LoVo (cell line): ENCODE data around the gene NRXN3.
A peak's percentile ranks its signal among the peaks of the same experiment; 100 is the strongest.
"Not testable (repeated sequence)": the region's sequence is repeated elsewhere in the genome, so short reads cannot be mapped to it uniquely, and the experiment has no call there.

Experiments used
- DNase-seq: peaks from one replicate; pipeline ENCODE4 v3.0.0-alpha.2; 2016; ENCODE audit warnings: low spot score

Gene NRXN3

DNA sequence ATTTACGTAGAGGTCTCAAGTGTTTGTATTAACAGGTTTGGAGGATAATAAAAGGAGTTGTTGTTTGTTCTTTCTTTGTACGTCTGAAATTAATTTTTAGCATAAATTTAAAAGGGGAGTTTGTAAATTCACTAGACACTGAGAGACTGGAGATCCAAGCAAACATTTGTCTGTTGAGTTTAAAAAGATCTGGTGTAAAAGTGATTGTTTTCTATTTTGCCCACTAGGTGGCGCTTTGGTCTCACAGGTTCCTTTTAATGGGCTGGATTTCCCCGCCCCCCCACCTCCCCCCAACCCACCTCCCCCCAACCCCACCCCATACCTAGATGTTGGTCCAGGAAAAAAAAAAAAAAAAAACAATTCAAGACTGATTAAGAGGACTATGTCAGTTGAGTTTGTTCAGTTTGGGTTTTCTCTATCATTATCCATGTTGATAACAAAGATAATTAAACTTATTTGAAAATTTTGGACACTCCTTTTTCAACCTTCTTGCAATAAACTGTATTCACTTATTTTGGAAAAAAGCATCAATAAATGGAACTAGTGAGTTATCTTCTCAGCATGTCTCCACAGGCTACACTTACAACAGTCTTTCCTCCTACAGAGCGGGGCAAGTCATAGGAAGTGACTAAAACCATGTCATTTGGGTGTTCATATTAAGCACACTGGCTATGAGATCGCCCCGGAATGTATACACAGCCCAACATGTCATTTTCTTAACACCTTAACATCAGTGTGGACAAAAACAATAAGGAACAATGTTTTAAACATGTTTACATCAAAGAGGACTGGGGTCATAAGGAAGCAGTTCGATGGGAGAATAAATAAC, 841.1 kb downstream of the NRXN3 start:
- peak; percentile 38 for DNase-seq

DNA sequence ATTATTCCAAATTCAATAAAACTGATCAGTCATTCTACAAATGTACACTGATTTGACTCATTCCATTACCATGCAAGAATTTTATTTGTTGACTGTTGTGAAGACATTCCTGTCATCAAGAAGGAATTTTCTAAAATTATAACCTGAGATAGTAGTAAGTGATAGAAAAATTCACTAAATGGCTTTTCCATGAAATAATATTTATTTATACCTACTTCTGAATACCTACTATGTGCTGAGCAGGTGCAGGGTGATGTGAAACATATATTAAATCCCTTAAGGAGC, 841.7 kb downstream of the NRXN3 start:
- no peak for DNase-seq

DNA sequence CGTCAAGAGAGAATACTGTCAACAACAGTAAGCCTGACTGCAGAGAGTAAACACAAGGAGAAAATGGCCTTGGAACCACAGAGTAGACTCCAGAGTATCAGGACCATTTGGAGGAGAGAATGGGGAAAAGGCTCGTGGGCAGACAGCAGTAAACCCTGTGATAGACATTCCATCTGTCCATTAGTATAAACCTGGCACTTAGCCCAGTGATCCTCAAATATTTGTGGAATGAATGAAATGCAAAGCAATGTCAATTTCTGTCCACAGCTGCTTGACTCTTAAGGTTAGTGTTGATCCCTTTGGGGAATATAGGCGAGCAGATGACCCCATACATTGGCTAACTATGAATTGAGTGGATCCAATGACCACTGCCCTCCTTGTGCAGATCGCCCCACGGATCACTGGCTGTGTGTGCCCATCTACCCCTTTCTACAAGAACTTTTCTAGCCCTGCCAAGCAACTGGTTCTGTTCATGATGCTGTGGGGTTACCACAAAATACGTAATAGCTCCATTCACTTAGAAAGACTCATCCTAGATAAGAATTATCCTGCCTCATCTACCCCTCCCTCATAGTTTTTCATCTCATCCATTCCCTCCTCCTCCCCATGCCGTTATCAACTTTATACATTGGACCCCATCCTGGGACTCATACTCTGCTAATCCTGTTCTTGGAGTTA, 846.8 kb downstream of the NRXN3 start:
- peak; percentile 19 for DNase-seq

DNA sequence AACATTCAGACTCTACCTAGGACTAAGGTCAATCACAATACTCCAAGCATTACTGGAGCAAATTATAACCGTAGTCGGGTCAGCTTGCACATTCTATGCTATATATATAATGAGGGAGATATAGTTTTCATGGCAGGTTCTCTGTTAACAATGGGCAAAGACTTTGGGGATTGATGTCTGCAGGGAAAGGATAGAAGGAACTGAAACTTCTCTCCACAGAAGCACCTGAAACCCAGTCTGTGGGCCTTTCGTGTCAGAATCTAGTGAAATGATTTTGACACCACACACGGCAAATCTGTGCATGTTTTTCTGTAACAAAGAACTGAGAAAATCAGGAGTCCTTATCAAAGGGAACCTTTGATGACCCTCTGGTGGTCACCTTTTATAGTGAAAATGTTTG, 847.4 kb downstream of the NRXN3 start:
- DNase-seq = no peak

DNA sequence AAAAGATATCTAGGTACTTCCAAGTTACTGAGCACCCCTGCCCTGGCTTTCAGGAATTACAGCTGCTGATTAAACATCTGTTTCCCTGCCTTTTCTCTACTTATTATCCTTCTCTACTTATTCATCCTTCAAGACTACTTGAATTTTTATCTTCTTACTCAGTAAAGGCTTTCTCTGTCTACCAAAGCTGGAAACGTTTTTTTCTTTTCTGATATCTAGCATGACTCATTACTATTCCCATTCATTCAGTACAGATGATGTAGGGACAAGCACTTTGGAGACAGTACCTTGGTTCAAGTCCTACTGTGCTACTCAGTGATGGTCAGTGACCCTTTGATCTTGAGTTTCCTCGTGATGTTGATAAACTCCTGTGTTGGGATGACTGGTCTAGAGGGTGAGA, 848.7 kb downstream of the NRXN3 start:
- DNase-seq = no peak

DNA sequence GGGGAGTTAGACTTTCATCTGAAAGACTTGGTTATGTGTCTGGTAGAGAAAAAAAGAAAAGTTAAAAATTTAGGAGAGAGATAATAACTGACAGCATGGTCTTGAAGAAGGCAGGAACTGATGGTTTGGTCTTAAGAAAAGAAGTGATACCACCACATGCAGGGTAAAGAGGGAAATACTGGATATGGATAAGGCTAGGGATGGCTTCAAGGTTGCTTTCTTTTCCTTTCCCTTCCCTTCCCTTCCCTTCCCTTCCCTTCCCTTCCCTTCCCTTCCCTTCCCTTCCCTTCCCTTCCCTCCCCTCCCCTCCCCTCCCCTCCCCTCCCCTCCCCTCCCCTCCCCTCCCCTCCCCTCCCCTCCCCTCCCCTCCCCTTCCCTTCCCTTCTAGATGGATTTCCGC, 849.7 kb downstream of the NRXN3 start:
- DNase-seq = not testable (repeated sequence)

DNA sequence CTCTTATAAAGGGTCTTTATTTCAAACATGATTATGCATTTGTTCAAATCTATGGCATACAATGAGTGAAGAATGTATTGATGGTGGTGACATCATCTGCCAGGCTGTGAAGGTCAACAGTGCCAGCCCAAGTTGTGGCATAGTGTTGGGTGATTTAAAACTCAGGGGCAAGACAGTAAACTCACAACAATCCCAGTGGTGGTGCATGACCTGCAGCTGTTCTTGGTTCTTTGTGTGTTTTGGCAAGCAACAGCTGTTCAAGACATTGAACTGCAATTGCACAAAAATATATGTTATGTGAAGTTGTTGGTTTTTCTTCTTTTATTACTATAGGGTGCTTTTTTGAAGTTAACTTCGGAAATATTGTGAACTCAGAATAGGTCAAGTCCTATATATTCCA, 851.6 kb downstream of the NRXN3 start:
- DNase-seq = no peak

DNA sequence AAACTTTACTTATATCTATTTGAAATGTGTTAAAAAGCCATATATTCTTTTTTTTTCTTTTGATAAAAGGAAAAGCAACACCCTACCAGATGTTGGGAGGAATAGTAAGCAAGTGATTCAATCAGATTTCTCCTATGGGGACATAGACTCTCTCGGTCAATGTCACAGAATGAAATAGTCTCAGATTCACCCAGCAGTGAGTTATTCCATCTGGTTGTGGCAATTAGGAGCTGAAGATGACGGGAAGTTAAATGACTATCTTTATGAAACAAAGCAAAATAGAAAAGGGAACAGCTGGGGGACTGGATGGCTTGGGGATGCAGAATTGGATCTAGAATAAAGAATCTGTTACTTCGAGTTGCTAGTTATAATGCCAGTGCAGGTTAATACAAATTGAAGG, 857.0 kb downstream of the NRXN3 start:
- no peak for DNase-seq

DNA sequence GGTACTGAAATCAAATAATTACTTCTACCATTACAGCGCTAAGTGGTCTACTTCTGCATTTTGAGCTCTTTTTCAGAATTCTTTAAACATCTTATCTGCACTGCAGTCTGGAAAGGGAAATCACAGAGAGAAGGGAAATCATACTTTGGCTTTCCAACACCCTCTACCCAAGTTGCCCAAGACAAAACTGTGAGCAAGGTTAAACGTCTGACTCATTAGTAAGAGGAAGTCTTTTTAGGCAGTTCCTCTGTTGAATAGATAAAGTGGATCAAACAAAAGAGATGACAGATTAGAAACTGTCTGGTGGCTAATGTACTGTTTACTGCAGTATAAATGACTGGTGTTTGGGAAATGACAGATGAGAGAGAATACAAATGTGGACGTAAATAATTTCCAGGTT, 858.1 kb downstream of the NRXN3 start:
- no peak for DNase-seq

DNA sequence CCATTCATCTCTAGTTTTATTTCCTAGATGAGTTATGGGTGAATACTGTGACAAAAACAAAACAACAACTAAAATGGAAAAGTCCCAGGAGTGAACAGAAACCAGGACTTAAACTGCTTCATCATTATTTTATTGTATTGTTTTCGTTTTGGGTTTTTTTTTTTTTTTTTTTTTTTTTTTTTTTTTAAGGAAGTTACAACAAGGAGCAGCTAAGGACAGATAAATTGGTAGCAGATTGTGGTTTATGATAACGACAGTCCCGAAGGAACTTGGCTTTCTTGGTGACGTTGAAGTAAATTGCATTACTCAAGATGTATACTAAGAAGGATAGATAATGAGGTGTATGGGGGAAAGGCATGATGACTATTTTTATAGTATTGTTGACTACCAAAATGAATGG, 866.3 kb downstream of the NRXN3 start:
- no peak for DNase-seq

DNA sequence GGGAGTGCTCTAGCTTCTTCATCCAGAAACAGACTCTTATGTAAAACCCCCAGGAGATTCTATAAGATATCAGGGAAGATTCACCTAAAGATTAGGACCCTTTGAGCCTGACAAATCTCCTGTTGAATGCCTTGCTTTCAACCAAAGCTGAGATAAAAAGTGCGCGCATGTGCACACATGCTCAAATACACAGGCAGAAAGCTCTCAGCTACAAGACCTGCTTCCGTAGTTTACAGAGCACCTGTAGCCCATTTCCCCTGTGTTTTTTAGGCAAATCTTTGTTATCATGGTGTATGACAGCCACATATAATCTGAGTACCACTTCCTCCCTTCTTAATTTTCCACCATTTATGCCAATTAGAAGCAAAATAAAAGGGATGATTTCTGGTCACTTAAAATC, 866.9 kb downstream of the NRXN3 start:
- no peak for DNase-seq

DNA sequence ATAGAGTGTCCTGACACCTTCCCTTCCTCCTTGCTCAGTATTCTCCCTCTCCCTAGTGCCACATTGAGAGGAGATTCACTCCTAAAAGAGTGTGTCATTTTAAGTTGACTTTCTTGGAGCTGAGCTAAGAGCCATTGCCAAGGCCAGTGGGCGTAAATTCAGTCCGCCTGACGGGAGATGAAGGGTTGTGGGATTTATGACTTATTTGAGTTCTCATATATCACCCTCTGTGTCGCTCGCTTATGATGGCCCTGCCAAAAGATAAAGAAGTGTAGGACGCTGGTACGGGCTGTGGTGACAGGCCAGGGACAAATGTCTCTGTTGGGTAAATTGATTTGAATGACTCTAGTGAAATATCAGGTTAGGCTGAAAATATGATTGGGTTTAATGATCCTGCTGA, 867.4 kb downstream of the NRXN3 start:
- no peak for DNase-seq

DNA sequence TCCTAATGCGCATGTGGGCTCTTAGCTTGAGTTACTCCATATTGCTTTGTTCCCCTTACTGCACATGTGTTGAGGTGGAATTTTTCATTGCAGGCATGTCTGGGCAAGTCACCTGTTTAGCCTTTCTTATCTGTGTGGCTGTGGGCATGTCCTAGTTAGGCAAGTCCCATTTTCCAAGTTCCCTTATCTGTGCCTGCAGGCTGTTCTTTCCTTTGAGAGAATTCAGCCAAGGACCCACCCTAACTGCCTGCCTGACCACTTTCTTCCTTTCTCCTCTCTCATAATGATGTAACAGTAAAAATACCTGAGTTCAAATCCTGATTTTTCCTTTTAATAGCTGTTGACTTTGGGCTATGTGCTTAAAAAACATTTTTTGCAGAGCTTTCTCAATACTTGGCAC, 870.6 kb downstream of the NRXN3 start:
- no peak for DNase-seq

DNA sequence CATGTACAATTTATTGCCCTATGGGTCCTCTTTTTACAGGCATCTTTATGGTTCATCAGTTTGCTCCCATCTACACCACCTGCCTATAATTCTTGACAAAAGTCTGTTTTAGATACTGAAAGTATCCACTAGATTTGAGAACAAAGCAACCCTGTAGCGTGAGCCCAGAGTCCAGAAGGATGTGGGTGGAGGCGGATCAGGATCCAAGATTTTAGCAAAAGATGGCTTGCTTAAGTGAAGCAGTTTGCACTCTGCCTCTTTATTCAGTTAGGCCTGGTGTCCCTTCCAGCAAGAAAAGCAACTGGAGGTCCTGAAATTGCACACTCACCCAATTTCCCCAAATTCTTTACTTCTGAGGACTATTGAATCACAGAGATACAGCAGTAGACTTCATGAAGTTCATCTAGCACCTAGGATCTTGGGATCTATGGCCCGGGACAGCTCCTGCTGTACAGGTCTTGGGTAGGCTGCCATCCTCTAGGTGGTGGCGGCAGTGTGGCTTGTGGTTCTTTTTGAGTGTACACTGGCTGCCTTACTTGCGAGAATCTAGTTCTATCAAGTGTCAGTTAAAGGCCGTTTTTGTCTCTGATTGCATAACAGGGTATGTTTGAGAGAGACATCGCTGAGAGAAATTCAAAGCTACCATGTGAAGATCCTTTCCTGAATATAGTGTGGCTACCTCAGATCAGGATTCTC, 873.2 kb downstream of the NRXN3 start:
- no peak for DNase-seq

DNA sequence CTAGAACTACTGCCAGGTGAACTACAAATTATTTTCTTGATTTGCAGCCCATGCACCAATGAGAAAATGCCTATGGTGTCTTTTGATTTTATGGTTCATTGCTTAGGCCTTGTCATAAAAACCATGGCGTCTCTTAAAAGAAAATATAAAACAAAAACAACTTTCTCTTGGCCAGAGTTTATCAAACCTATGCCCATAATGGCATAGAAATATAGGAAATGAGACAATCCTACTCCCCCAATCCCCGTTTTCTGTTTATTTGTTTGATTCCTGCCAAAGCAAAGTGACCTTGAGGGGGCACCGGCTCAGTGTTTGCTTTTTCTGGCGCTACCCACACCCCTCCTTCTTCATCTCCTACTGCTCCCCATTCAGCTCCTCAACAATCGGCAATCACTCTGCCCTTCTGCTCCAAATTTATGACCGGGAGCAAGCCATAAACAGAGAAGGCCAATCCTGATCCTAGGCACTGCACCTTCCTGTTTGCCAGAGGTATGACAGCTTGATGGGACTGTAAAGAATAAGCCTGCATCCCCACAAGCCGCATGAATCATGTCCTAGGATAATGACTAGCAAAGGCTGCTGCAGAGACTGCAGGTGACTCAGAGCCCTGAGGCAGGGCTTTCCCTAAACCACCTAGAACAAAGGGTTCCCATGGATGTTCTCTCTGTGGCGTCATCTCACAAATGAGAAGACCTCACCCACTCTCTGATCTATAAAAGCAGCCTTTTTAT, 874.9 kb downstream of the NRXN3 start:
- peak; percentile 53 for DNase-seq

DNA sequence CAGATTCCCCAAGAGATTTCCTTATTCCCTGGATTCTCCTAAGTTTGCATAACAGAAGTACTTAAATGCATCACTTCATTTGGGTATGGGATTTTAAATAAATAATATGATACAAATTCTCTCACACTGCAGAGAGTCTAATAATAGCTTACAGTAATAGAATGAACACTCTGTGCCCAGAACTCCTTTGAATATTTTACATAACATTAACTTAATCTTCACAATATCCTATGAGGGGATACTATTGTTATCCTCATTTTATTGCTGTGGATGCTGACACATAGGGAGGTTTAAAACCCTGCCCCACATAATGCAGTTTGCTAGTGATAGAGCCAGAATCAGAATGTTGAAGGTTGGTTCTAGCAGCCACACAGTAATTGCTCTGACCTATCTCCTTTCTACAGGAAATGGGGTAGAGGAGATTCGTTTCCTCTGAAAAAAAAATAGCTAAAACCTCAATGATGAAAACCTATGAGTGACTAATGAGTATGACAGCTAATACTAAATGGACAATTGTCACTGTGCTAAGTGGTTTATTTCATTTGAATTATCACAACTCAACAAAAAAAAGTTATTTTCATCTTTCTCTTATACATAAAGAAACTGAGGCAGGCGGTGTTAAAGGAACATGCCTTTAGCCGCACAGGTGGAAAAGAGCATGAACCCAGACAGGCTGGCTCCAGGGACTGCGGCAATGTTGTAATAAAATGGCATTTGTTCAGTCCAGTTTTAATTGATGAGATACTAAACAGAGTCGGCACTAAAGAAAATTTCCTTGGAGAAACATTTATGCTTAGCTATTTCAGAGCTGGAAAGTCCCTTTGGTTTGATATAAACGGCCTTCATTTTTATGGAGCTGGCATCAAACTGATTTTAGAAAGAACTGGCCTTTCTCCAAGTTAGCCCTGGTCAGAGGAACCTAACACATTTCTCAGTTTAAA, 880.9 kb downstream of the NRXN3 start:
- DNase-seq = no peak

DNA sequence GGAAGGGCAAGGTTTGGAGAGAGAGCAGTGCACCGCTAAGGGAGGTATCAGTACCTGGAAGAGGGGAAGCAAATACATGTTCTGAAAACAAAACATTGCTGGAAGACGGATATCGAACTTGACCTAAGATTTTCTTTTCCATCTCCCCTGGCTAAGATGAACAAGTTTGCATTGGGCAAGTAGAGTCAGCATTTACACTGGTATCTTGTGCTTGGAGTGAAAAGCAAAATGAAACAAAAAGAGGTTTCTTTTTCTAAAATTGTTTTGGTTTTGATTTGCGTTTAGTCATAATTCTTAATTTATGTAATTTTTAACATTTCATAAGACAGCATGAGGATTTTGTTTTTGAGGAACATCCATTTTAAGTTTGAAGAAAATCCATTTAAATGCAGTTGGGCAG, 881.6 kb downstream of the NRXN3 start:
- no peak for DNase-seq

DNA sequence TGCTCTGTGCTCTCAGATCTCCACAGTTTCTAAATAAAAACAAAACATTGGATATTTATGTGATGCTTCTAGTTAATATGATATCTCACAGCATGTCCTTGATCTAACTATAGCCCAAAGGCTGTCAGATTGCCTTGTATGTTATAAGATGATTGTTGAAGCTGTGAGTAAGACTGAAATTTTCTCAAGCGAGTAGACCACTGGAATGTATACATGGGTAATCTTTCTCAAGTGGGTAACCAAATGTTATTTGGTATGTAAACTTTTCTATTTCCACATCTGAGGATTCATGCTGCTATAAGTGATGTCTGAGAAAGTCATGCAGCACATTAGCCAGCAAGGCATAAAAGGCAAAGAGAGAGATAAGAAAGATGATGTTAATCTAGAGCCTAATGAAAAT, 886.7 kb downstream of the NRXN3 start:
- DNase-seq = no peak

DNA sequence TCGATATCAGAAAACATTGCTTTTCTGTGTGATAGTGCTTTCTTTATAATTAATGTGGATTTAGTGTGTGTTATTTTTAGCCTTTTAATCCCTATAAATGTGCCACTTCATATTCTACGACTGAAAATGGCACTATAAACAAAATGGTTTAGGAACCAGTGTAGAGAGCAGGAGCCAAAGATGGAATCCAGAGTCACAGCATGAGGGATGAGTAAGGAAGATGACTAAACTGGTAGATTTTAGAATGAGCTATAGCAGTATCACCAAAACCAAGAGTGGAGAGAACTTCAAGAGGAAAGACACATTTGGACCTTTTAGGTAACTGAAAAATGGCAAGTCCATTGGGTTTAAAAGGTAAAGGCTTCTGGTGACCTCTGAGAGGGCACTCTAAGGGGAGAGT, 887.2 kb downstream of the NRXN3 start:
- DNase-seq = no peak

DNA sequence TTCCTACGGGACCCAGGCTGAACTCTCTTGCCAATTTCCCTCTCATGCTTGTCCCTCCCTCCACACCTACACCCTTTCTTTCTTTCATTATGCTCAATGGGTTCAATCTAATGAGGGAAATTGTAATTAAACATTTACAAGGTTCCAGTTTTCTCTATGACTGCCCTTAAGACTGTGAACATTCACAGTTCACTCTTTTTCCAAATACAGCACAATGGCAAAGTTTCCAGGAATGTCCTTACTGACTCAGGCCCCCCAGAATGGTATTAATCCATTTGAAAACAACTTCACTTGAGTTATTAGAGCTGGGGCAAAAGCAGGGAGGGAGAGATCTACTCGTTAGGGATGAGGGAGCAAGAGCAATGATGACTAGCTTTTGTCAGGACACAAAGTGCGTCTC, 892.1 kb downstream of the NRXN3 start:
- DNase-seq = no peak

DNA sequence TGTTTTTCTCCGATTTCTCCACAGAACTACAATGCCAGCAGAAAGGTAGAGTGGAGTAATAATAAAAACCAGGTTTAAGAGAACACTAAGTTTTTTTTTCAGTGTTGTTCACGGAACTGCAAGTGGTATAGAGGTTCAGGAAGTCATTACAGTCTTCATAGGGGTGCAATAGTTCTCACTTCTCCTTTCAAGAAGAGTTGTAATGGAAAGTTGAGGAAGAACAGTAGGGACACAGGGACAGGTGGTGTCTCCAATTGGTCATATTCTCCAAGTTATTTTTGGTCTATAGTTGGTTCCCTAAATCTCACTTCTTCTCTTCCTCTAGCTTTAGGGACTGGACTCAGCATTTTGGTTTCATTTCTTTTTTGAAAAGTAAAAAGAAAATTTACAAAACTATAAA, 894.0 kb downstream of the NRXN3 start:
- no peak for DNase-seq

DNA sequence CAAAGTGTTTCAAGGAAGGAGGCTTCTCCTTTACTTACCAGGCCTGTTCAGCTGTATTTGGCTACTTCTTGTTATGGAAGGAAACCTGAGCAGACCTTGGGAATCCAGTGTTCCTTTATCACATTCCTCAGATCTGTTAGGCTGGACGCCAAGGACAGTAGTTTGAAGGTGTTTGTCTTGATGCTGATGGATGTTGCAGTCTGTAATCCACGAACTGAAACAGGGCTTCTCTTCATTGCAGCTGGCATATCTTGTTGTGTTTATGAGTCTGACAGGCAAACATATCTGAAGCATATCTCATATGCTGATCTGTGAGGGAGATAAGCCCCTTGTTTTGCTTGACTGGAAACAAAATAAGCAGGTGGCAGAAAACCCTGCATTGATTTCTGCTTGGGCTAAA, 904.3 kb downstream of the NRXN3 start:
- DNase-seq = no peak
